MM.1S (cell line): ENCODE measurements around the gene ZBTB38.

Source experiments
- CTCF ChIP-seq: fragments of 300-600 bp; sonication (generic); IDR thresholded peaks from 2 replicates; pipeline ENCODE4 v1.5.1; 2016; ENCODE audit warnings: antibody characterized with exemption, low read length, mixed read lengths
- EZH2 ChIP-seq: fragments of 300-600 bp; sonication (generic); optimal IDR thresholded peaks from 2 replicates; pipeline ENCODE3; 2017; ENCODE audit warnings: low read depth, mild to moderate bottlenecking, antibody characterized with exemption, low read length, mixed read lengths
- EZH2phosphoT487 ChIP-seq: fragments of 300-600 bp; sonication (generic); IDR thresholded peaks from 2 replicates; pipeline ENCODE4 v1.6.1; 2018; ENCODE audit warnings: antibody characterized with exemption, low read length

DNA sequence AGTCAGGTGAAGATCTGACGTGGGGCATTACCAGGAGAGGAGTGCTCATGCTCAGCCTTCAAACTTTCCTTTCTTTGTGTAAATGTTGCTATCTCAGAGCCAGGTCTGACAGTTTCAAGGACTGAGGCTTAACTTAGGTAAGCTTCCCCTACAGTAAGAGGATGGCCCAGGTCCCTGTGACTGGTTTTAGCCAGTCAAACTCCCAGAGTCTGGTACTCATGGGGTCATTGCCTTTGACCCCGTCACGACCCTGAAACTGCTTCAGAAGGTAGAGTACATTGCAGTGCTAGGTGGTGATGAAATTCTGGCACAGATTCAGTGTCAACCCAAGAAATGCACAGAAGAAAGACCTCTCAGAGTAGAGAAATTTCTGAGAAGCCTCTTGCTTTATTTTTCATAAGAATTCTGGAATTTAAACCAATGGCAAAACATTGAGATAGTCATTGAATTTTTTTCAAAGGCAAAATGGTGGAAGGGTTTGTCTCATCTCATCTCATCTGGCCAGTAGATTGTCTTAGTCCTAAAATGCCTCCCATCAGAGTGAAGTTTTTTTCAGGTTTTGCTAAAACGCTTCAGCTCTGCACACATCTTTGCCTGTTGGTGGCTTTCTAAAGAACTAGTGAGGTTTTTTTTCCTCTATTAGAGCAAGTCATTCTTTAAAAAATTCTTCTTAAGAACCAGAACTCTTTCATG is 23.1 kb downstream of the ZBTB38 start:
- TF ChIP-seq EZH2phosphoT487, result no peak
- TF ChIP-seq CTCF, result no peak
- no peak for TF ChIP-seq EZH2
